ENCODE data around the gene EVX1.

- TF ChIP-seq, protein P1, sequence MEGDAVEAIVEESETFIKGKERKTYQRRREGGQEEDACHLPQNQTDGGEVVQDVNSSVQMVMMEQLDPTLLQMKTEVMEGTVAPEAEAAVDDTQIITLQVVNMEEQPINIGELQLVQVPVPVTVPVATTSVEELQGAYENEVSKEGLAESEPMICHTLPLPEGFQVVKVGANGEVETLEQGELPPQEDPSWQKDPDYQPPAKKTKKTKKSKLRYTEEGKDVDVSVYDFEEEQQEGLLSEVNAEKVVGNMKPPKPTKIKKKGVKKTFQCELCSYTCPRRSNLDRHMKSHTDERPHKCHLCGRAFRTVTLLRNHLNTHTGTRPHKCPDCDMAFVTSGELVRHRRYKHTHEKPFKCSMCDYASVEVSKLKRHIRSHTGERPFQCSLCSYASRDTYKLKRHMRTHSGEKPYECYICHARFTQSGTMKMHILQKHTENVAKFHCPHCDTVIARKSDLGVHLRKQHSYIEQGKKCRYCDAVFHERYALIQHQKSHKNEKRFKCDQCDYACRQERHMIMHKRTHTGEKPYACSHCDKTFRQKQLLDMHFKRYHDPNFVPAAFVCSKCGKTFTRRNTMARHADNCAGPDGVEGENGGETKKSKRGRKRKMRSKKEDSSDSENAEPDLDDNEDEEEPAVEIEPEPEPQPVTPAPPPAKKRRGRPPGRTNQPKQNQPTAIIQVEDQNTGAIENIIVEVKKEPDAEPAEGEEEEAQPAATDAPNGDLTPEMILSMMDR (optimal IDR thresholded peaks at IDR 0.05 in 1 of 3, IDR thresholded peaks at IDR 0.05 in 1 of 3, conservative IDR thresholded peaks at IDR 0.05 in 1 of 3; ENCODE audit: extremely low read depth in 1 of 3, insufficient read depth in 2 of 3, low read length in 3 of 3), result no peak
- TF ChIP-seq EZH2 (IDR thresholded peaks at IDR 0.05; ENCODE audit: low read length), result no peak
Measured at GRCh38 chr7:27208998-27209397, 33.6 kb upstream of the EVX1 start.

Data from keratinocyte (primary cell).